Dendritic cell treated with granulocyte-macrophage colony-stimulating factor and Interleukin-4, amounts not matched to agents 40 ng/mL and 50 ng/mL, for 4 days (primary cell): ENCODE results near the gene SLCO3A1.

Experiments
- H3K27ac Mint-ChIP-seq: one replicate; pipeline ENCODE4 v1.8.0; 2022; ENCODE audit warnings: mild to moderate bottlenecking, mixed read lengths
- H3K27me3 Mint-ChIP-seq: one replicate; pipeline ENCODE4 v1.8.0; 2022; ENCODE audit warnings: mild to moderate bottlenecking, mixed read lengths
- H3K36me3 Mint-ChIP-seq: one replicate; pipeline ENCODE4 v1.8.0; 2022; ENCODE audit warnings: low read depth, mixed read lengths
- H3K4me1 Mint-ChIP-seq: one replicate; pipeline ENCODE4 v1.8.0; 2022; ENCODE audit warnings: low read depth, mixed read lengths
- H3K4me3 Mint-ChIP-seq: one replicate; pipeline ENCODE4 v1.8.0; 2022; ENCODE audit warnings: mild to moderate bottlenecking, moderate library complexity, mixed read lengths
- H3K9me3 Mint-ChIP-seq: one replicate; pipeline ENCODE4 v1.8.0; 2022; ENCODE audit warnings: mixed read lengths
- intact Hi-C: fragments of 100-400 bp; cut with micrococcal nuclease; formaldehyde crosslinking; loops from one replicate; pipeline ENCODE4 v1.15.0; 2022

Gene SLCO3A1

DNA sequence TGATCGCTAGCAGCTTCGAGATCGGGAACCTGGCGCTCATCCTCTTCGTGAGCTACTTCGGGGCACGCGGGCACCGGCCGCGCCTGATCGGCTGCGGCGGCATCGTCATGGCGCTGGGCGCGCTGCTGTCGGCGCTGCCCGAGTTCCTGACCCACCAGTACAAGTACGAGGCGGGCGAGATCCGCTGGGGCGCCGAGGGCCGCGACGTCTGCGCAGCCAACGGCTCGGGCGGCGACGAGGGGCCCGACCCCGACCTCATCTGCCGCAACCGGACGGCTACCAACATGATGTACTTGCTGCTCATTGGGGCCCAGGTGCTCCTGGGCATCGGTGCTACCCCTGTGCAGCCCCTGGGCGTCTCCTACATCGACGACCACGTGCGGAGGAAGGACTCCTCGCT, 62.5 kb downstream of the SLCO3A1 start:
- peaks cover 77% of the 10 kb centered on the region for H3K4me1 Mint-ChIP-seq
- no peaks in the 10 kb centered on the region for H3K27me3 Mint-ChIP-seq
- no peaks in the 10 kb centered on the region for H3K9me3 Mint-ChIP-seq
- H3K36me3 Mint-ChIP-seq = peaks cover 67% of the 10 kb centered on the region
- H3K27ac Mint-ChIP-seq = peak overlapping the region; percentile 23
- no peak overlapping the region for H3K4me3 Mint-ChIP-seq
- intact Hi-C loops = no loop called here

DNA sequence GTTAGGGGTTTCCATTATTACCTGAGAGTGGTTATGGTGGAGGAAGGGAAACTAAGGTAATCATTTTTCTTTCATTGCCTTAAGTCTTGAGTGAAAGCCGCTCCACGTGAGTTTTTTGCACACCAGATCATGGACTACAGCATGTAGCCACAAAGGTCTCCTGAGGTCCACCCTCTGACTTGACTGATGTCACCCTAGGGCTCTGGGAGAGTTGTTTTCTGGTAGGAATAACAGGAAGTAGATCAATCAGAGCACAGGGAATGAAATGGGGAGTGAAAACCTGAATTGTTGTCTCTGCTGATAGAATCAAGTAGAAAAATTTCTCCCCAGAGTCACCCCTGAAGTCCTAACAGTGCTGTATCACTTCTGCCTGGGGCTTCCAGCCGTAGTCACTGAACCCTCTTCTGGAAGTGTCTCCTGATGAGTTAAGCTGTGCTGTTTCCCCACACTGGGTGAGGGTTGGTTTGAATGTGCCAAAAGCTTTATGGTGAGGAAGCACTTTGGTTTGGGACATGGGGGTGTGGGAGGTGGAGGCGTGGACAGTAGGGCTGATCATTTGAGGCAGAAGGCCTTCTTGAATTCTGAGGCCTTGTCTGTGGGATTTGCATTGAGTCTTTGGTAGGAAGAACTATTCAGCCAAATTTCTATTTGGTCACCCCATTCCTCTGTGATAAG, 64.3 kb downstream of the SLCO3A1 start:
- peaks cover 61% of the 10 kb centered on the region for H3K36me3 Mint-ChIP-seq
- intact Hi-C loops = no loop called here
- H3K9me3 Mint-ChIP-seq = no peaks in the 10 kb centered on the region
- peaks cover 76% of the 10 kb centered on the region for H3K4me1 Mint-ChIP-seq
- peak overlapping the region; percentile 81 for H3K27ac Mint-ChIP-seq
- H3K4me3 Mint-ChIP-seq = no peak overlapping the region
- no peaks in the 10 kb centered on the region for H3K27me3 Mint-ChIP-seq

DNA sequence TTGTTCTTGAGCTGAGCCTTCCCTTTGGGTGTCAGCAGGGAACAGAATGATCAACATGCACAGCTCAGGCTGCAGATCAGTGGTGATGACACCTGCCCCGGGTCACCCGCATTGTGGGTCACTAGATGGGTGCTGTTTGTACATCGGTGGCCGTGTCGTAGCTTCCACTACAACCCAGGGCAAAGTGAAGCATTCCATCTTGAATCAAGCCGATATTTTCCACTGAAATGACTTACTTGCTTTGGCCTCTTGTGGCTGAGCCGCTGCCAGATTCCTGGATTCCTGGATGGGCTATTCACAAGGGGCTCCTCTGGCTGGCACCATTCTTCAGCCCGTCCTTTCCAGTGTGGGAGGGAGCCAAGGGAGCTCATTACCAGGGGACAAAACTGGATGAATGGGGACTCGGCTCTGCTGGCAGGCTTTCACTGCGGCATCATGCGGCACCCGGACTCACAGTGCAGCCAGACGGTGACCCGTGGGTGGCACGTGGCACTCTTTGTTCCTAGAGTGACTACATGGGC, 65.6 kb downstream of the SLCO3A1 start:
- peak overlapping the region; percentile 81 for H3K27ac Mint-ChIP-seq
- no peak overlapping the region for H3K4me3 Mint-ChIP-seq
- peaks cover 71% of the 10 kb centered on the region for H3K4me1 Mint-ChIP-seq
- H3K36me3 Mint-ChIP-seq = peaks cover 65% of the 10 kb centered on the region
- H3K27me3 Mint-ChIP-seq = no peaks in the 10 kb centered on the region
- no peaks in the 10 kb centered on the region for H3K9me3 Mint-ChIP-seq
- intact Hi-C loops = no loop called here

DNA sequence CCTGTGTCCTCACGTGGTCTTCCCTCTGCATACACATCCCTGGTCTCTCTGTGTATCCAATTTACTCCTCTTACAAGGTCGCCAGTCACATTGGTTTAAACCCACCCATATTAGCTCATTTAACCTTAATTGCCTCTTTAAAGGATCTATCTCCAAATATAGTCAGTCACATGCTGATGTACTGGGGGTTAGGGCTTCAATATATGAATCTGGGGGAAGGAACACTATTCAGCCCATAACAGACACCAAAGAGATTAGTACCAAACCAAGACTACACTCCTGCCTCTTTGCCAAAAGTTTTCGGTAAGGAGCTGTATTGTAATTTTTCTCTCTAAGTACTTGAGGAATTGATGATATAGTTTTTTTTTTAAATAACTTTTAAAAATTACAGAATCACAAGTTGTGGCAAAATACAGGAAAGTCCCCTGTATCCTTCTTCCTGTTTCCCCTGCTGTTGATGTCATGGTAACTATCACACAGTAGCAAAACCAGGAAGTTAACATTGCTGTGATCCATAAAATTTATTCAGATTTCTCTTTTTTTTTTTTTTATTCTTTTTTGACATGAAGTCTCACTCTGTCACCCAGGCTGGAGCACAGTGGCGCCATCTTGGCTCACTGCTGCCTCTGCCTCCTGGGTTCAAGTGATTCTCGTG, 67.8 kb downstream of the SLCO3A1 start:
- Mint-ChIP-seq H3K36me3 (peaks cover 57% of the 10 kb centered on the region), H3K27ac (peak overlapping the region; percentile 94)

DNA sequence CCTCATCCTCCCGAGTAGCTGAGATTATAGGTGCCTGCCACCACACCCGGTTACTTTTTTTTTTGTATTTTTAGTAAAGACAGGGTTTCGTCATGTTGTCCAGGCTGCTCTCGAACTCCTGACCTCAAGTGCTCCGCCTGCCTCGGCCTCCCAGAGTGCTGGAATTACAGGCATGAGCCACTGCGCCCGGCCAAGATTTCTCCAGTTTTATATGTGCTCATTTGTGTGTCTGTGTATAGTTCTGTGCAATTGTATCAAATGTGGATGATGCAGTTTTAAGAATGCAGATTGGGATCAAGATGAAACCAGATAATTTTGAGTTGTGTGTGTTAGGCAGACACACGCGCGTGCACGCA, 68.3 kb downstream of the SLCO3A1 start:
- Mint-ChIP-seq H3K36me3 (peaks cover 52% of the 10 kb centered on the region), H3K27me3 (no peaks in the 10 kb centered on the region), H3K4me3 (peak overlapping the region; percentile 57), H3K4me1 (peaks cover 80% of the 10 kb centered on the region), H3K9me3 (no peaks in the 10 kb centered on the region), H3K27ac (peak overlapping the region; percentile 94)
- intact Hi-C loops = loop anchor here (2.0 to 5.0 kb wide), 2 partner anchors 21 to 65 kb away; no protein-coding TSS in a partner anchor

More for the DNA sequence above, 67.8 kb downstream of the SLCO3A1 start:
- intact Hi-C loops = loop anchor here (2.0 to 5.0 kb wide), 2 partner anchors 21 to 64 kb away; no protein-coding TSS in a partner anchor
- peaks cover 79% of the 10 kb centered on the region for H3K4me1 Mint-ChIP-seq
- H3K4me3 Mint-ChIP-seq = peak overlapping the region; percentile 57
- H3K27me3 Mint-ChIP-seq = no peaks in the 10 kb centered on the region
- H3K9me3 Mint-ChIP-seq = no peaks in the 10 kb centered on the region

DNA sequence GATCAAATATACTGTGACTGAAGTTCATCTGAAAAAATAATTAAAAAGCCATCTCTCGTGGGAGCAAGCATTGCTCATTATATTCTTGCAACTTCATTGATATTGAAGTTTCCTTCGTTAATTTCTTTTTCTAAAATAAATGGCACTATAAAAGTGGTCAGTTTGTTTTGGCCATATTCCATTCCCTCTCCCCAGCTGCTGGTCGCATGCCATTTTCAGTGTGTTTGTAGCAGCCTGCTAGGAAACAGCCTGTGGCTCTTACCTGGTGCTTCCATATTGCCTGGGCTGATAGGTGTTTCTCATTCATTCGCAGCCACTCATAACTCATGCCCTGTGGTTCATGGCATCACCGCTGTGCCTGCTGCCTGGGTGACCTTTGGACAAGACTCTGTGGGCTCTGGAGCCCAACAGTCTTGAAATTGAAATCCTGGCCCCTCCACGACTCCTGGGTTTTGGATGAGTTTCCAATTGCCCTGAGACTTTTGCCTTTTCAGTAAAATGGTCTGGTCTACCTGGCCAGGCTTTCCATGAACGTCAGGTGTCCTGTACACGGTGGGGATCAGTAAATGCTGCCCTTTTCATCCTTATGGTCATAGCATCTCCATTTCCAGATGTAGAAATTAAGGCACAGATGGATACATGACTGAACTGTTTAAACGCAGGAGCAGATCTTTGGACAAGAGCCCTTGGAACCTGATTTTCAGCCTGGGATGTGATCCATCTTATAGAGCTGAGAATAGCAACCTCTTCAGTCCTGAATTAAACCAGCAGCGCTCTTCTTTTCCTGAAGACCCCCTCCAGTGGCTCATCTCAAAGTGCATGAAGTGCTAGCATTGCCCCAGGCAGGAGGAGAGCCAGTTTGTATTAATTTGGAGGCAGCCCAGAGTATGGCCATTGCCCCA, 69.4 kb downstream of the SLCO3A1 start:
- H3K36me3 Mint-ChIP-seq = peaks cover 41% of the 10 kb centered on the region
- peaks cover 74% of the 10 kb centered on the region for H3K4me1 Mint-ChIP-seq
- no peaks in the 10 kb centered on the region for H3K9me3 Mint-ChIP-seq
- peak overlapping the region; percentile 94 for H3K27ac Mint-ChIP-seq
- H3K27me3 Mint-ChIP-seq = no peaks in the 10 kb centered on the region
- no peak overlapping the region for H3K4me3 Mint-ChIP-seq
- intact Hi-C loops = loop anchor here (5.0 kb wide), 1 partner anchor 66 kb away; no protein-coding TSS in a partner anchor

DNA sequence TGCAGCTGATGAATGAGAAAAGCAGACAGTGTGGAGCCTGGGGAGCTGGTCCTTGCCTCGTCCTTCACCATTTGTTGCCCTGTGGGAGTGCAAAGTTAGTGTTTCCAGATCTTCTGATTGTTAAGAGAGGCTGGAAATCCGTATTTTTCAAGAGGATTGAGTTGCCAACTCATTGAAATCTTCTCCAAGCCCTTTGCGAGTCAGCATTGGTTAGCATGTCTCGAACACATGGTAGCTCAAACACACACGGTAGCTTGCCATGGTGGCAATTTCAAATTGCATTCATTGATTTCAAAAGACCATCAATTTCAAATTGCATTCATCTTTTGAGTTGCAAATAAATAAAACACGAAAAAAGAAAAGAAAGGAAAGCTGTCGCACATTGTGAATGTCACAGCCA, 70.7 kb downstream of the SLCO3A1 start:
- Mint-ChIP-seq H3K36me3 (peaks cover 30% of the 10 kb centered on the region), H3K4me1 (peaks cover 69% of the 10 kb centered on the region), H3K27ac (peak overlapping the region; percentile 3), H3K4me3 (no peak overlapping the region), H3K9me3 (no peaks in the 10 kb centered on the region), H3K27me3 (no peaks in the 10 kb centered on the region)
- intact Hi-C loops = loop anchor here (5.0 kb wide), 1 partner anchor 67 kb away; no protein-coding TSS in a partner anchor

DNA sequence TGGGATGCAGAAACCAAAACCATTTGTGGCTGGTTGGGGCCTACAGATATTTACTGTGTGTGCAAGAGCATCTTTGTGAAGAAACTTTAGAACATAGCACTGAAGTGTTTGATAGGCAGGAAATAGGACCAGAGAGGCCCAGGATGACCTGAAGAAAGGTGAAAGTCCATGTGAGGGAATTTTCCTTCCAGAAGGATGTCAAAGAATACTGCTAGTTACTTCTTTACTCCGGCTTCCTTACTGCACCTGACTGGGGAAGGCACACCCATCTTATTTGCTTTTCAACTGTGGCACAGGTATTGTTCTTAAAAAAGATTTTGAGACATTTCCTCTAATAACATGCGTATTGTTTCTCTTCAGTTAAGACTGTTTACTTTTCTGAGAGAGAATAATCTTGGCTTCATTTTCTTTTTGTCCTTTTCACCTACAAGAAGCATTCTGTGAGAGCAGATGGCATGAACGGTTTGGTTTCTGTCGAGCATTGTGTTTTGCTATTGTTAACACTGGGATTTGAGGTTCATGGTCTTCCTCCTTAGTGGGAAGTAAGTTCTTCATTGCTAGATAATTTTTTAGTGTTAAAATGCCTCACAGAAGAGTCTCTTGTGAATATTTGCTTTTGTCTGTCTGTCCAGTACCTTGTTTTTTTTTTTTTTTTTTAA, 71.5 kb downstream of the SLCO3A1 start:
- H3K4me3 Mint-ChIP-seq = no peak overlapping the region
- intact Hi-C loops = loop anchor here (5.0 kb wide), 2 partner anchors 33 to 68 kb away; no protein-coding TSS in a partner anchor
- no peaks in the 10 kb centered on the region for H3K9me3 Mint-ChIP-seq
- peak overlapping the region; percentile 64 for H3K27ac Mint-ChIP-seq
- peaks cover 71% of the 10 kb centered on the region for H3K4me1 Mint-ChIP-seq
- H3K27me3 Mint-ChIP-seq = no peaks in the 10 kb centered on the region
- peaks cover 30% of the 10 kb centered on the region for H3K36me3 Mint-ChIP-seq

DNA sequence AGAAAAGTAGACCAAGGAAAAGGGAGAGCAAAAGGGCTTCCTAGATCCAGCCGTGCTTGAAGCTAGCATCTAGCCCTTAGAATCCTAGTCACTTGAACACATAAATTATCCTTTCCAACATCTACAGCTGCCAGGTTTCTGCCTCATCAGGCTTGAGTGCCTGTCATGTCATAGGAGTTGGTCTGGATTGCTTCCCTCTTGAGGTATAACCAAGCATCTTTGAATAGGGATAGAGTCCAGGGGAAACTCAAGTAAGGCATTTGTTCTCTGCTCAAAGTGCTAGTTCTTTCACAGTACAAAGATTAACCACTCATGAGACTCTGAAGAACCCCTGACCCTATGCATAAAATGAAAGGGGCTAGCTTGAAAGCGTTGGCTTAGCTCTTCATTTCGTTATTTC, 72.3 kb downstream of the SLCO3A1 start:
- intact Hi-C loops = loop anchor here (5.0 kb wide), 1 partner anchor 33 kb away; no protein-coding TSS in a partner anchor
- H3K4me3 Mint-ChIP-seq = no peak overlapping the region
- no peaks in the 10 kb centered on the region for H3K9me3 Mint-ChIP-seq
- no peaks in the 10 kb centered on the region for H3K27me3 Mint-ChIP-seq
- peak overlapping the region; percentile 64 for H3K27ac Mint-ChIP-seq
- H3K4me1 Mint-ChIP-seq = peaks cover 66% of the 10 kb centered on the region
- peaks cover 28% of the 10 kb centered on the region for H3K36me3 Mint-ChIP-seq

DNA sequence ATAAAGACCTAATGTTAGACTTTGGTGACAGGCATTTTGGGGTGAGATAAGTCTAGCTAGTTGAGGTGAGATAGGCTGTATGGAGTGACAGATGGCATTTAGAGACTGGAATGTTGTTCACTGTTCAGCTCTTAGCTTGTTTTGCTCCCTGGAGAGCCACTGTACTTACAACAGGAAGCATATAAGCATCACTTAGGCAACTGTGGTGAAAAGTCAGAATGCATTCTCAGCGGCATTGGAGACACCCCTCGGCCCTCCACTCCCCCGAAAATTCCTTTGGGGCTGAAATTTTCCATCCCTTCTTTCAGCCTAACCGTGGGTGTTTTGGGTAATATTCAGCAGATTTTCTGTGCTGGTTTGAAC, 73.4 kb downstream of the SLCO3A1 start:
- H3K4me1 Mint-ChIP-seq = peaks cover 57% of the 10 kb centered on the region
- intact Hi-C loops = loop anchor here (5.0 kb wide), 1 partner anchor 35 kb away; no protein-coding TSS in a partner anchor
- no peaks in the 10 kb centered on the region for H3K27me3 Mint-ChIP-seq
- H3K36me3 Mint-ChIP-seq = peaks cover 28% of the 10 kb centered on the region
- no peaks in the 10 kb centered on the region for H3K9me3 Mint-ChIP-seq
- H3K4me3 Mint-ChIP-seq = no peak overlapping the region
- peak overlapping the region; percentile 33 for H3K27ac Mint-ChIP-seq

DNA sequence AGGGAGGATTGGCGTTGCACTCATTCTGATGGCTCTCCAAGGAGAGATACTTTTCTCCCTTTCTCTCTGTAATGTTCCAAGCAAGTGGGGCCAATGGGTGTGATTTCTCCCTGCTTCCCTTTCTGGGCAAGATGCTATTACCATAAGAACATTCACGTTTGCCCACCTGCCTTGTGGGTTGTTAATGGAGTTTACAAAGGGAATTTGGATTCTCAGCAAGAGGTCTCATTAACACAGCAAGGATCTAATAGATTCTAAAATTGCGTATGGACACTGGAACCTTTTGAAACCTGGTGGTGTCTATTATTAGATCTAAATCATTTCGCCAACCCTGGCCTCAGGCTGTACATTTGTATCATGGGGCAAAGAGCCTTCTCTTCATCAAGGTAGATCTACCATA, 74.1 kb downstream of the SLCO3A1 start:
- Mint-ChIP-seq H3K4me3 (no peak overlapping the region), H3K27me3 (no peaks in the 10 kb centered on the region), H3K27ac (no peak overlapping the region), H3K36me3 (peaks cover 27% of the 10 kb centered on the region), H3K9me3 (no peaks in the 10 kb centered on the region), H3K4me1 (peaks cover 52% of the 10 kb centered on the region)
- intact Hi-C loops = loop anchor here (5.0 kb wide), 1 partner anchor 35 kb away; no protein-coding TSS in a partner anchor

DNA sequence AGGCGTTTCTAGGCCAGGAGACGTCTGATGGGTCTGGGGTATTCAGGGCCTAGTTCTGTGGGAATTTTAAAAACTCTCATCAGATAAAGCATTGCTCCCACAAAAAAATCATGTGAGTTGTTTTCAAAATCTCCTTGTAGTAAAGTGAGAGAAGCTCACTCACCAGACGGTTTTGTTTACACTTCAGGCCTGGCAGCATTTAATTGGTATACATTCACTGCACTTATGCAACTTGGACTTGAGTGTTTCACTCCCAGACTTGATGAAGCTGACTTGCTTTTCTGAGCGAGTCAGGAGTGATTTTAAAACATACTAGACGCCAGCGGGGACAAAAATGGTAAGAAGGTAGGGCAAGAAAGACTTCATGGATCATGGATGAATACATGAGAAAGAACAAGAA, 75.2 kb downstream of the SLCO3A1 start:
- Mint-ChIP-seq H3K27me3 (no peaks in the 10 kb centered on the region), H3K9me3 (no peaks in the 10 kb centered on the region), H3K4me1 (peaks cover 46% of the 10 kb centered on the region), H3K36me3 (peaks cover 22% of the 10 kb centered on the region), H3K27ac (no peak overlapping the region), H3K4me3 (no peak overlapping the region)
- intact Hi-C loops = loop anchor here (5.0 kb wide), 1 partner anchor 36 kb away; no protein-coding TSS in a partner anchor

DNA sequence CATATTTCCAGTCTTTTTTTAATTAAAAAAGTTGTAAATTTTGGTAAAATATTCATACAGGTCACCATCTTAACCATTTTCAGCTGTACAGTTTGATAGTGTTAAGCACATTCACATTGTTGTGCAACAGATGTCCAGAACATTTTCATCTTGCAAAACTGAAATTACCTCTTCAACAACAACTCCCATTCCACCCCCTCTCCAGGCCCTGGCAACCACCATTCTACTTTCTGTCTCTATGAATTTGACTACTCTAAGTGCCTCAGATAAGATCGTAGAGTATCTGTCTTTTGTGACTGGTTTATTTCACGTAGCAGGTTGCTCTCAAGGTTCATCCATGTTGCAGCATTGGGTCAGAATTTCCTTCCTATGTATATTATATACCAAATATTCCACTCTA, 76.0 kb downstream of the SLCO3A1 start:
- peaks cover 38% of the 10 kb centered on the region for H3K4me1 Mint-ChIP-seq
- intact Hi-C loops = loop anchor here (5.0 kb wide), 1 partner anchor 37 kb away; no protein-coding TSS in a partner anchor
- H3K27me3 Mint-ChIP-seq = no peaks in the 10 kb centered on the region
- no peak overlapping the region for H3K4me3 Mint-ChIP-seq
- H3K27ac Mint-ChIP-seq = no peak overlapping the region
- H3K9me3 Mint-ChIP-seq = no peaks in the 10 kb centered on the region
- peaks cover 14% of the 10 kb centered on the region for H3K36me3 Mint-ChIP-seq
